M059J (cell line): ENCODE data around the gene ZNF500. TPM values are rescaled to one million over a fixed set of nuclear protein-coding genes. Genes with fewer than 3 reads are reported as not detected.
"Not testable (repeated sequence)": the region's sequence is repeated elsewhere in the genome, so short reads cannot be mapped to it uniquely, and the experiment has no call there.

Experiments used
- DNase-seq: peaks from one replicate; pipeline ENCODE4 v3.0.0-alpha.2; 2012; ENCODE audit warnings: low read depth
- total RNA-seq: library from RNA; depleted of rRNA; stranded (reverse); fragments of >200 nt; shearing (Covaris generic); gene quantifications from 2 replicates; pipeline ENCODE4 v1.2.3, GENCODE V29; 2014

ZNF500 gene
- total RNA-seq, 1 experiment from 2014 or later: 13.3 TPM

DNA sequence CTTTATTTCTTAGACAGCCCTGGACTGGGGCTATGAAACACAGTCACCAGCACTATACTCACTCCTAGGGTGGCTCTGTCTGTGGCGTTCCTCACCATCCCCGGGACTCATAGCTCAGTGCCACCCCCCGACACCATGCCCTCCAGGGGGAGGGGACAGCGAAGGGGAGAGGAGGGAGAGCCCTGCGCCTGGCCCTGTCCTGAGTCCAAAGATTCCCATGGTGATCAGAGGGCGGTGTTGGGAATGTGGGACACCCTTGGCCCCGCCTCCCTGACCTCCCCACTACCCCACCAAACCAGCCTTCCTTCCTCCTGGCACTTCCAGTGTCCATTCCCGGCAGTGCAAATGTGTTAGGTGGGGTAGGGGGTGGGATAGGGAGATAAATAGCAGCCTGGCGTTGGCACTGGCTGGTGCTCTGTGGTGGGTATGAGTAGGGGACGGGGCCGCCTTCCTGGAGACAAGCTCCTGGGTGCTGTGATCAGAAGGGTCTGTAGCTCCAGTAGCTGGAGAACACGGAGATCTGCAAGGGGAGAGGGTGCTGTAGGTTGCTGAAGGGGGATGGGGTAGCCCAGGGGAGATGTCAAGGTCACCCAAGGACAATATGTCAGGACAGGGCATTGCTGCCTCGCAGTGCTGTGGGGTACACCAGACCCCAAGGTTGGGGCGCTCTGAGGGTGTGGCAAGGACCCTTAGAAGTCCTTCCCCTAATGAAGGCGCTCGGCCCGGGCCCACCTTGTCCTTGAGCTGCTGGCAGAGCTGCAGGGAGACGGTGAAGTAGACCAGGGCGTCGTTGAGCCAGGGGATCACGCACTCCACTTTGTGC, 30.2 kb upstream of the ZNF500 start:
- DNase-seq: no peak

DNA sequence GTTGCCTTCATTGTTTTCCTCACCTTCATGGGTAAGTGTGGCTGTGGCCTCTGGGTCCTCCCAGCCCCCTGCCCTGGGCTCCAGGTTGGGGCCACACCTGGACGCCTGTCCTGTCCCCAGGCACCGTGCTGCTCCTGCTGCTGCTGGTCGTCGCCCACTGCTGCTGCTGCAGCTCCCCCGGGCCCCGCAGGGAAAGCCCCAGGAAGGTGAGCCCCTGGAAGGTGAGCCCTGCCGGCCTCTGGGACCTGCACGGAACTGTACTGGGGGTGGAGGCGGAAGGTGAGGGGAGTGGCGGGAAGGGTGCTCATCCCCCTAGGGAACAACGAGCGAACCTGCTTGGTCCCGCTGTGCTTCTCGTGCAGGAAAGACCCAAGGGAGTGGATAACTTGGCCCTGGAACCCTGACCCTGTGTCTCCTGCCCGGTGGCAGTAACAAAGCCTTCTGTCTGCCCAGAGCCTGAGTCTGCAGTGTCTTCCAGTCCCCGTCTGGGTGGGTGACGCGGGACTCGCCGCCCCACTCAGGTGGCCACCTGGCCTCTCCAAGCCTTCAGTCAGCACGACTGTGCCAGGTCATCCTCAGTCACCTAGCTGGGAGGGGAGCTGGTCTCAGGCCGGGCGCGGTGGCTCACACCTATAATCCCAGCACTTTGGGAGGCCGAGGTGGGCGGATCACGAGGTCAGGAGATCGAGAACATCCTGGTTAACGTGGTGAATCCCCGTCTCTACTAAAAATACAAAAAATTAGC, 29.0 kb upstream of the ZNF500 start:
- no peak for DNase-seq

DNA sequence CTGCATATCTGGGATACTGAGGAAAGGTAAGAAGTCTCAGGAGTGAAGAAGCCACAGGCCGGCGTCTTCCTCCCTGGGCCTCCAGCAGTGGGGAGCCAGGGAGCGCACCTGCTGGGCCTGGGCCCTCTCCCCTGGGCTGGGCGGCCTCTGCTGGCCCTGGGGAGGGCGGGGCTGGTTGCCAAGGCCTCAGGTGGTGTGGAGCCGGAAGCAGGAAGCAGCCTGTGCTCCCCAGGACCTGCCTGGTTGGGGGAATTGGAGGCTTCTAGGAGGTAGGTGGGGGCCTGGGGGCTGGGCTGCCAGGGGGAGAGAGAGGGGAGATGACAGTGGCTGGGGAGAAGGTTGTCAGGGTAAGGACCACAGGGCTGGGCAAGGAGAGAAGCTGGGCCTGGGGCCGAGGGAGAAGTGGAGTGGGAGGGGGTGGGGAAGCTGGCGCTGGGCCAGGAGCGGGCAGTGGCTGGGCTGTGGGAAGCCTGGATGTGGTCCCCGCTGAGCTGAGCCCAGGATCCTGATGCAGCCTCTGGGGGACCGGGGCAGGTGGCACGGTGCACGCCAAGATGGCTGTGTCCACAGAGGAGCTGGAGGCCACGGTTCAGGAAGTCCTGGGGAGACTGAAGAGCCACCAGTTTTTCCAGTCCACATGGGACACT, 28.3 kb upstream of the ZNF500 start, which contains the start of gene SMIM22:
Gene SMIM22 (plus strand): TSS at position 189 of the 647 bp plus-strand sequence. CDS start 366 bp downstream, at position 555.
- DNase-seq: no peak

GRCh38 chr16:4792951-4793513, 26.1 kb upstream of the ZNF500 start:
- DNase-seq: no peak

DNA sequence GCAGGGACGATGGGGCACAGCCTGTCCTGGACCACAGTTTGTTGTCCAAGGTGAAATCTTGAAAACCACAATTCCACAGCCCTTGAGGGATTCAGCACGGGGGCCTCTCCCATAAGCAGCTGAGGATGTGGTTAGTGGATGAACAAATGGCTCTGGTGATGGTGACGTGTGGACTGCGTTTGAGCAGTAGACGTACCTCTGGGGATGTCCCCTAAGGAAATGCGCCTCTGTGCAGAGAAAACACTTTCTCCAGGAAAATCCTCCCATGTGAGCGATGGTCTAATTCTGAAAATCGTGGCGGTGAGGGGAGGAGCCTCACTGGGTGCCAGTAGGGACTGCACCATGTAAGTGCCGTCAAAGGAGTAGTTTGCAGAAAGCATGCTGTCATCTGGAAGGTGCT, 23.9 kb upstream of the ZNF500 start:
- DNase-seq: no peak

DNA sequence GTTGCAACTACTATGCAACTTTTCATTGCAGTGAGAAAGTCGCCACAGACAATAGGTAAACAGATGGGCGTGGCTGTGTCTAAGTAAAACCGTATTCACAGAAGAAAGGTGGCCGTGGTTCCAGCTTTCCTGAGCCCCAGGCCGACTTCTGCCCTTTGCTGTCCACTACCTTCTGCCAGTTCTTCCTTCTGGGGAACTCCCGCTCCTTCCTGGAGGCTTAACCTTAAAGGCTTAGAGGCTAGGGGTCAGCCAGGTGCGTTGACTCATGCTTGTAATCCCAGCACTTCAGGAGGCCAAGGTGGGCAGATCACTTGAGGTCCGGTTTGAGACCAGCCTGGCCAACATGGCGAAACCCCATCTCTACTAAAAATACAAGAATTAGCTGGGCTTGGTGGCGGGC, 23.3 kb upstream of the ZNF500 start:
- no peak for DNase-seq

- no peak for DNase-seq
Measured at GRCh38 chr16:4788910-4789309, 21.9 kb upstream of the ZNF500 start.

- no peak for DNase-seq
Measured at GRCh38 chr16:4788489-4788889, 21.5 kb upstream of the ZNF500 start.

DNA sequence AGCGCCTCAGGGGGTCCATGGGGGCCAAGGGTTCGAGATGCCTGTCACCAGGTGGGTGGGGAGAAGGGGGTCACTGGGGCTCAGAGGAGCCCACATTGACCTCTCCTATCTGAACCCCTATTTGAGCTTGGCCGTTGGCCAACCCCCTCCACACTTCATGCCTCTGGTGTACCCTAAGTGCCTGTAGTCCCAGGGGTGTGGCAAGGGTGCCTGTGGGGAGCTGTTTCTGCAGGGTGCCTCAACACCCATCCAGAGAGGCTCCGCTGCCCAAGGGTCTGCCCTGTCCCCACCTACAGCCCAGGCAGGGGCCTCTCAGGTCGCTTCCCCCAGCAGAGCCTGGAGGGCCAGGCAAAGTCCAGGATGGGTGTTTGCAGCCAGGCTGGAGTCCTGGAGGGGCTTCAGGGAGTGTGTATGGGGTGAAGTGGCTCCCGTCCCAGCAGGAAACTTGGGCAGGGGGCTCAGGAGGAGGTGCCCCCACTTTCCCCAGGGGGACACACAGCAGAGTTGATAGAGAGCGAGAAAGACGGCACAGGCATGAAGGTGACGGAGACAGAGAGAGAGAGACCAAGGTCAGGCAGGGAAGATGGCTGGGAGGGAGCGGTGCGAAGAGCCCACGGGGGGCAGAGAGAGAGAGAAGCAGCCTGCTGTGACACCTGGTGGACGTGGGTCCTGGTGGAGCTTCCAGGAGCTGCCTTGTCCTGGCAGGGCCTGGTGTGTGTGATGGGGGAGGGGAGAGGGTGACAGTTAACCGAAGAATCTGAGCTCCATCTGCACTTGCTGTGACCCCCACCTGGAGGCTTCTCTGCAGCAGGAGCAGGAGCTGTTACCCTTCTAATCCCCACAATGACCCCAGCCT, 20.9 kb upstream of the ZNF500 start, which contains the start of gene SEPTIN12:
Gene SEPTIN12 (minus strand): TSS at position 719 of the 856 bp plus-strand sequence. CDS start 700 bp downstream, at position 19.
- DNase-seq: no peak

- no peak for DNase-seq
Measured at GRCh38 chr16:4787068-4787467, 20.1 kb upstream of the ZNF500 start.

DNA sequence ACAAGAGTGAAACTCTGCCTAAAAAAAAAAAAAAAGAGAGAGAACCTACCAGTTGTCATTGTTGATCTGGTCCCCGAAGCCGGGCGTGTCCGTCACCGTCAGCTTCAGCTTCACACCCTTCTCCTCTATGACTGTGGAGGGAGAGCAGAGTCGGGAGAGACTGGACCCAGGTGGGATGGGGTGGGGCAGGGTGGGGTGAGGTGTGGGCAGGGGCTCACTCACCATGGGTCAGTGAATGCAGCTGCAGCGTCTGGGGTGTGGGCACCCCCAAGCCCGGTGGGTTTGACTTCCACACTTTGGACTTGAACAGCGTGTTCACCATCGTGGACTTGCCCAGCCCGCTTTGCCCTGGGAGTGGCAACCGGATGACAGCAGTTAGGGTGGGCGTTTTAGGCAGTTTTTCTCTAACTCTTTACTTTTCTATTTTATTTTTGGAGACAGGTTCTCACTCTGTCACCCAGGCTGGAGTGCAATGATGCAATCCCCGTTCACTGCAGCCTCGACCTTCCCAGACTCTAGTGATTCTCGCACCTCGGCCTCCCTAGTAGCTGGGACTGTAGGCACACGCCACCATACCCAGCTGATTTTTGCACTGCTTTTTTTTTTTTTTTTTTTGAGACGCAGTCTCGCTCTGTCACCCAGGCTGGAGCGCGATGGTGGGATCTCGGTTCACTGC, 18.9 kb upstream of the ZNF500 start:
- no peak for DNase-seq

DNA sequence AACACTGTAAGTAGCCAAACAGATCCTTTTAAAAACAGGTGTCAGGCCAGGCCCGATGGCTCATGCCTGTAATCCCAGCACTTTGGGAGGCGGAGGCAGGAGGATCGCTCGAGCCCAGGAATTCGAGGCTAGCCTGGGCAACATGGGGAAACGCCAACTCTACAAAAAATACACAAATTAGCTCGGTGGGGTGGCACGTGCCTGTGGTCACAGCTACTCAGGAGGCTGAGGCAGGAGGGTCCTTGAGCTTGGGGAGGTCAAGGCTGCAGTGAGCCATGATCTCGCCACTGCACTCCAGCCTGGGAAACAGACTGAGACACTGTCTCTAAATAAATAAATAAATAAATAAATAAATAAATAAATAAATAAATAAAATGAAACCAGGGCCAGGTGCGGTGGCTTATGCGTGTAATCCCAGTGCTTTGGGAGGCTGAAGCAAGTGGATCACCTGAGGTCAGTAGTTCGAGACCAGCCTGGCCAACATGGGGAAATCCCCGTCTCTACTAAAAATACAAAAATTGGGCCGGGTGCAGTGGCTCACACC, 17.6 kb upstream of the ZNF500 start:
- DNase-seq: not testable (repeated sequence)

DNA sequence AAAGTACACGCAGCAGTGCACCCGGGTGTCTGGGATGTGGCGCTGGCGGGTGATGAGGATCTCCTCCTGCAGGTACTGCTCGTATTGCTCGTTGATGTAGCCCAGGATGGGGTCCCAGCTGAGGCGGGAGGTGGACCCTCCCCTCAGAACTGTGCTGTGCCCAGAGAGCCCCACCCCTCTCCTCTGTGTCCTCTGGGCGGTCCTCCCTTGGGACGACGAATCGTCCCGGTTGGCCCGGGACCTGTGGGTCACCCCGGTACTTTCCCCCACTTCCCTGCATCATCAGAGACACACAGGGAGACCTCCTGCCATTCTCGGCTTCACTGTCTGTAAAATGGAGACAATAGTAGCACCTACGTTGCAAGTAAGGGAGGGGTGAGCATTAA, 17.0 kb upstream of the ZNF500 start:
- no peak for DNase-seq

GRCh38 chr16:4783251-4783950, 16.4 kb upstream of the ZNF500 start:
- DNase-seq: no peak

DNA sequence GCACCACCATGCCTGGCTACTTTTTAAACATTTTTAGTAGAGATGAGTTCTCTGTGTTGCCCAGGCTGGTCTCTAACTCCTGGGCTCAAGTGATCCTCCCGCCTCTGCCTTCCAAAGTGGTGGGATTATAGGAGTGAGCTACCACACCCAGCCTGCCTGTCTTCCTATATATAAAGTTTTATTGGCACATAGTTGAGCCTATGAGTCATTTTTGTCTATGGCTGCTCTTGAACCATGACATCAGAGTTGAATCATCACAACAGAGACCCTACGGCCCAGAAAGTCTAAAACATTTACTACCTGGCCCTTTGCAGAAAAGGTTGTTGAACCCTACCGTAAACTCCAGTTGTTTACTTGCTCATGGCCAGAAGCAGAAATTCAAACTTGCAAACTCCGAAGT, 13.3 kb upstream of the ZNF500 start:
- peak; percentile 33 for DNase-seq

GRCh38 chr16:4778050-4778392, 11.1 kb upstream of the ZNF500 start:
- DNase-seq: no peak

- DNase-seq: no peak
Measured at GRCh38 chr16:4777339-4778049, 10.5 kb upstream of the ZNF500 start.

DNA sequence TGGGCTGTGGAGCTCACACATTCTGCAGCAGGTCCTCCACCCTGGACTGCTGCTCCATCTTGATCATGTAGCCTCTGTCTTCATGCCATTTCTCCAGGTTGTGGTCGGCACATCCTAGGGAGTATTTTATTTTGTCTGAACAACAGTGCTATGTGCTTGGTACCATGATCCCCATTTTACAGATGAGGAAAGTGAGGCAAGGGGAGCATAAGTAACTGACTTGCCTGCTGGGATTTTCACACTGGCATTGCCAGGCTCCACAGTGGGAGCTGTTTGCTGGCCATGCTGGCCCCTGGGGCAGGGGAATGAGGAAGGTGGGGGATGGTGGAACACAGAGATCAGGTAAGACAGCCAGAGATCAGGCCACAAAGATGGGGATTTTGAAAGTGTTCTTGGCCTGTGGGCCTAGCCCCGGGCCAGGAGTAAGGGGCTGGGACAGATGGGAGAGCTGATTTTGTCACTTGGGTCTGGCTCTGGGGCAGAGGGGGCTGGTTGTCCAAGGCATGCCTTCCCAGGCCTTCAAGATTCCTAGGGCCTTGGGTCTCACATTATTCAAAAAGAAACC, 9.3 kb upstream of the ZNF500 start:
- DNase-seq: no peak

GRCh38 chr16:4775005-4775404, 8.0 kb upstream of the ZNF500 start:
- DNase-seq: no peak
